Neural progenitor cell (in vitro differentiated cells): ENCODE measurements around the gene MBNL2. TPM values are rescaled to one million over a fixed set of nuclear protein-coding genes. Genes with fewer than 3 reads are reported as not detected.

Experiments used
- DNase-seq: peaks from one replicate; pipeline ENCODE4 v3.0.0-alpha.2; 2016; ENCODE audit warnings: low spot score
- H2AFZ ChIP-seq: fragments of 200-600 bp; sonication (generic); replicated peaks from 2 replicates; pipeline ENCODE4 v1.6.1; 2016; ENCODE audit warnings: antibody characterized with exemption
- H3F3A ChIP-seq: fragments of 200-600 bp; sonication (generic); 2 replicates; pipeline ENCODE4 v1.6.1; 2016; ENCODE audit warnings: antibody characterized with exemption, low read depth
- H3K27ac ChIP-seq: fragments of 200-600 bp; sonication (generic); 2 replicates; pipeline ENCODE4 v1.5.1; 2016; ENCODE audit warnings: mild to moderate bottlenecking
- H3K27me3 ChIP-seq: fragments of 200-600 bp; sonication (generic); 2 replicates; pipeline ENCODE4 v1.6.1; 2016; ENCODE audit warnings: mild to moderate bottlenecking, moderate library complexity
- H3K36me3 ChIP-seq: fragments of 200-600 bp; sonication (generic); 2 replicates; pipeline ENCODE4 v1.5.1; 2016
- H3K4me1 ChIP-seq: fragments of 200-600 bp; sonication (generic); 2 replicates; pipeline ENCODE4 v1.6.1; 2016; ENCODE audit warnings: mixed run types
- H3K4me2 ChIP-seq: fragments of 200-600 bp; sonication (generic); 2 replicates; pipeline ENCODE4 v1.6.1; 2016
- H3K4me3 ChIP-seq: fragments of 200-600 bp; sonication (generic); 2 replicates; pipeline ENCODE4 v1.5.1; 2016
- H3K79me2 ChIP-seq: fragments of 200-600 bp; sonication (generic); 2 replicates; pipeline ENCODE4 v1.6.1; 2016; ENCODE audit warnings: low read depth
- H3K9ac ChIP-seq: fragments of 200-600 bp; sonication (generic); 2 replicates; pipeline ENCODE4 v1.6.1; 2016
- H3K9me3 ChIP-seq: fragments of 200-600 bp; sonication (generic); 2 replicates; pipeline ENCODE4 v1.5.1; 2016; ENCODE audit warnings: low read depth
- H4K20me1 ChIP-seq: fragments of 200-600 bp; sonication (generic); 2 replicates; pipeline ENCODE4 v1.6.1; 2016; ENCODE audit warnings: low read depth
- H3K27ac Mint-ChIP-seq: 3 replicates; pipeline ENCODE4 v1.8.0; 2021; ENCODE audit warnings: mixed read lengths
- H3K27me3 Mint-ChIP-seq: 2 replicates; pipeline ENCODE4 v1.8.0; 2022; ENCODE audit warnings: low read depth, mild to moderate bottlenecking, inconsistent platforms, moderate library complexity, mixed read lengths; ENCODE audit not compliant: insufficient read depth
- H3K36me3 Mint-ChIP-seq: 3 replicates; pipeline ENCODE4 v1.8.0; 2021; ENCODE audit warnings: mixed read lengths
- H3K4me1 Mint-ChIP-seq: 3 replicates; pipeline ENCODE4 v1.8.0; 2021; ENCODE audit warnings: mixed read lengths
- H3K4me3 Mint-ChIP-seq: 3 replicates; pipeline ENCODE4 v1.8.0; 2021; ENCODE audit warnings: mild to moderate bottlenecking, moderate library complexity, mixed read lengths
- H3K9me3 Mint-ChIP-seq: 3 replicates; pipeline ENCODE4 v1.8.0; 2020; ENCODE audit warnings: mixed read lengths
- EZH2 ChIP-seq: fragments of 200-600 bp; sonication (generic); IDR thresholded peaks from 2 replicates; pipeline ENCODE4 v1.6.1; 2017; ENCODE audit warnings: antibody characterized with exemption, mild to moderate bottlenecking, moderate library complexity
- EZH2phosphoT487 ChIP-seq: fragments of 200-600 bp; sonication (generic); IDR thresholded peaks from 2 replicates; pipeline ENCODE4 v1.6.1; 2017; ENCODE audit warnings: antibody characterized with exemption
- total RNA-seq: library from RNA; depleted of rRNA; stranded (reverse); fragments of >200 nt; gene quantifications from 2 replicates; pipeline ENCODE4 v1.2.3, GENCODE V29; 2015; ENCODE audit warnings: low replicate concordance
- TF ChIP-seq, protein P1 (sequence below): fragments of 200-600 bp; sonication (generic); IDR thresholded peaks from 2 replicates; pipeline ENCODE4 v1.5.1; 2017; ENCODE audit warnings: antibody characterized with exemption, mild to moderate bottlenecking

Gene MBNL2
- total RNA-seq, 1 donor from 2014 or later: 19.6 TPM

DNA sequence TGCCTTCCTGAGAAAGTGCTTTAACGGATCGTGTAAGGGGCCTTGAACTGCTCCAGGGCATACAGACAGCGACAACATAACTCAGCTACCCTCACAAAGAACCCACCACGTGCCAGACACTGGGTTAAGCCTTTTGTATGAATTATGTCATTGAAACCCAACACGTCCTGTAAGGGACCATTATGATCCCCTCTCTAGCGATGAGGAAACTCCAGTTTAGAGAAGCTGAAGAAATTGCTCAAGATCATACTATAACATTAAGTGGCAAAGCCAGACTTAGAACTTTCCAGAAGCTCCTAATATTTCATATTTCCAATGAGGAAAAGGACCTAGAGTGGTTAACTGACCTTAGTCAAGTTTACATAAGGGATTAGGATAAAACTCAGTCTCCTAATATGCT is 154.8 kb downstream of the MBNL2 start:
- no peak for DNase-seq
- no peaks in the 10 kb centered on the region for H4K20me1 ChIP-seq
- H3K9ac ChIP-seq: no peak overlapping the region
- TF ChIP-seq, protein P1, sequence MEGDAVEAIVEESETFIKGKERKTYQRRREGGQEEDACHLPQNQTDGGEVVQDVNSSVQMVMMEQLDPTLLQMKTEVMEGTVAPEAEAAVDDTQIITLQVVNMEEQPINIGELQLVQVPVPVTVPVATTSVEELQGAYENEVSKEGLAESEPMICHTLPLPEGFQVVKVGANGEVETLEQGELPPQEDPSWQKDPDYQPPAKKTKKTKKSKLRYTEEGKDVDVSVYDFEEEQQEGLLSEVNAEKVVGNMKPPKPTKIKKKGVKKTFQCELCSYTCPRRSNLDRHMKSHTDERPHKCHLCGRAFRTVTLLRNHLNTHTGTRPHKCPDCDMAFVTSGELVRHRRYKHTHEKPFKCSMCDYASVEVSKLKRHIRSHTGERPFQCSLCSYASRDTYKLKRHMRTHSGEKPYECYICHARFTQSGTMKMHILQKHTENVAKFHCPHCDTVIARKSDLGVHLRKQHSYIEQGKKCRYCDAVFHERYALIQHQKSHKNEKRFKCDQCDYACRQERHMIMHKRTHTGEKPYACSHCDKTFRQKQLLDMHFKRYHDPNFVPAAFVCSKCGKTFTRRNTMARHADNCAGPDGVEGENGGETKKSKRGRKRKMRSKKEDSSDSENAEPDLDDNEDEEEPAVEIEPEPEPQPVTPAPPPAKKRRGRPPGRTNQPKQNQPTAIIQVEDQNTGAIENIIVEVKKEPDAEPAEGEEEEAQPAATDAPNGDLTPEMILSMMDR: no peak
- TF ChIP-seq EZH2phosphoT487: no peak
- TF ChIP-seq EZH2: no peak
- H3K4me3 Mint-ChIP-seq: no peak overlapping the region
- no peaks in the 10 kb centered on the region for H3F3A ChIP-seq
- peaks cover 18% of the 10 kb centered on the region for H3K36me3 Mint-ChIP-seq
- peaks cover 2% of the 10 kb centered on the region for H3K27me3 Mint-ChIP-seq
- no peaks in the 10 kb centered on the region for H3K4me1 ChIP-seq
- no peak overlapping the region for H3K27ac Mint-ChIP-seq
- H3K27me3 ChIP-seq: no peaks in the 10 kb centered on the region
- H3K9me3 ChIP-seq: no peaks in the 10 kb centered on the region
- H3K4me1 Mint-ChIP-seq: peaks cover 3% of the 10 kb centered on the region
- H3K27ac ChIP-seq: no peak overlapping the region
- no peak overlapping the region for H3K4me3 ChIP-seq
- no peak overlapping the region for H2AFZ ChIP-seq
- H3K9me3 Mint-ChIP-seq: no peaks in the 10 kb centered on the region
- H3K79me2 ChIP-seq: no peaks in the 10 kb centered on the region
- H3K4me2 ChIP-seq: no peak overlapping the region
- no peaks in the 10 kb centered on the region for H3K36me3 ChIP-seq

DNA sequence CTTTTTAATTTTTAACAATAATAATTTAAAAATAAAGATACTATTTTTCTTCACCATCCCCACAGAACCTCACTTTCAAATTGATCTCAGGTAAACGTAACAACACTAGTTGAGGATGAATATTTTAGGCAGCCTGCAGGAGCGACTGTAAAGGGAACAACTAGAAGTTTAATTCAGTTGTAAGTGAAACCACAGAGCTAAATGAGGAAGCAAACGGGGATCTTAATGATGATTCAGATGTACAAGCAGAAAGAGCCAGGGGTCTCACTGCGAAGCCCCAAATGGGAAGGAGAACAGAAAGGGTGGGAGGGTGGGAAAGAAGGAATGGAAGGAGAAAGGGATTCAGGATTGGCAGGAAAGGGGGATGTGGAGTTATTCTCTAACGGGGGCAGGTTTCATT is 157.3 kb downstream of the MBNL2 start:
- Histone ChIP-seq H3K4me2 (no peak overlapping the region), H2AFZ (no peak overlapping the region), H3K4me3 (no peak overlapping the region), H3F3A (no peaks in the 10 kb centered on the region), H3K27ac (no peak overlapping the region), H3K36me3 (no peaks in the 10 kb centered on the region), H3K9ac (no peak overlapping the region), H4K20me1 (no peaks in the 10 kb centered on the region), H3K9me3 (no peaks in the 10 kb centered on the region), H3K4me1 (no peaks in the 10 kb centered on the region), H3K79me2 (no peaks in the 10 kb centered on the region), H3K27me3 (no peaks in the 10 kb centered on the region)
- H3K4me1 Mint-ChIP-seq: no peaks in the 10 kb centered on the region
- peaks cover 18% of the 10 kb centered on the region for H3K36me3 Mint-ChIP-seq
- DNase-seq: no peak
- H3K27ac Mint-ChIP-seq: no peak overlapping the region
- no peak for TF ChIP-seq EZH2
- TF ChIP-seq, protein P1: no peak
- no peak for TF ChIP-seq EZH2phosphoT487
- H3K4me3 Mint-ChIP-seq: no peak overlapping the region
- H3K27me3 Mint-ChIP-seq: no peaks in the 10 kb centered on the region
- no peaks in the 10 kb centered on the region for H3K9me3 Mint-ChIP-seq

DNA sequence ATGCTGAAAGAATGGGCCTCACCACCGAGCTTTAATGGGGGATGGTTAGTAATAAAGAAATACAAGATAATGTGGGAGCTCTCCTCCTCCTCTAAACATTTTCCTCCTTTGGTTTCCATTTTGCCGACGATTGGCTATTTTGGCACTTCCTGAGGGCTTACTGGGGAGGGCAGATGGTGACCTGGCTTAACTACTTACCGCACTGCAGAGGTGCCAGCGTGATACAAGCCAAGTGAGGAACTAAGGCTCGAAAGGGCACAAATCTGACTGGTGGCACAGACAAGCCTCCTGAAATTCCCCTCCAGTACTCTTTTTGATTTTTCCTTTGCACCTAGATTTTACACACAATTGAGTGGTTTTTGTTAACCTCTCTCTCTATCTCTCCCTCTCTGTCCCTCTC is 158.6 kb downstream of the MBNL2 start:
- H3K4me3 ChIP-seq: no peak overlapping the region
- no peak for TF ChIP-seq EZH2phosphoT487
- TF ChIP-seq, protein P1: no peak
- no peak for DNase-seq
- no peaks in the 10 kb centered on the region for H3F3A ChIP-seq
- no peaks in the 10 kb centered on the region for H3K79me2 ChIP-seq
- no peaks in the 10 kb centered on the region for H3K27me3 Mint-ChIP-seq
- peaks cover 13% of the 10 kb centered on the region for H3K36me3 Mint-ChIP-seq
- no peak overlapping the region for H3K4me2 ChIP-seq
- H3K9me3 Mint-ChIP-seq: no peaks in the 10 kb centered on the region
- no peaks in the 10 kb centered on the region for H3K27me3 ChIP-seq
- no peaks in the 10 kb centered on the region for H3K36me3 ChIP-seq
- no peaks in the 10 kb centered on the region for H3K4me1 Mint-ChIP-seq
- no peaks in the 10 kb centered on the region for H3K9me3 ChIP-seq
- H3K27ac ChIP-seq: no peak overlapping the region
- H3K27ac Mint-ChIP-seq: no peak overlapping the region
- H2AFZ ChIP-seq: no peak overlapping the region
- H3K4me3 Mint-ChIP-seq: no peak overlapping the region
- H3K9ac ChIP-seq: no peak overlapping the region
- H4K20me1 ChIP-seq: no peaks in the 10 kb centered on the region
- no peaks in the 10 kb centered on the region for H3K4me1 ChIP-seq

DNA sequence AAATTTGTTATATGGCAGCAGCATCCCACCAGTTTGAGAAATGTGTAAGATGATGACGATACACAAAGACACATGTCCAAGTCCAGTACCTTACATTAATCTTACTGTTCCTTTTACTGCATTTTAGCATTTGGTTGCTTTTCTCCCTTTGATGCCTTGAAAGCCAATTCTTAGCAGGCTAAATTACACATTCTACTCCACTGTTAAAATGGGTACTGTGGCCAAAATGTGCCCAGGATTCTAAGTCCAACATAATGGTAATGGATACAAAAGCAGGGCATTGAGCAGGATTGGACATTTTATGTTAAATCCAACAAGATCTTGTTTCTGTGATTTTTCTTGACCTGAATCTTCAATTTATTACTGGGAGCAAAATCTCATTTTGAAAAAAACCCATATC is 159.1 kb downstream of the MBNL2 start:
- TF ChIP-seq EZH2phosphoT487 (no peak), EZH2 (no peak)
- TF ChIP-seq, protein P1: no peak
- Histone ChIP-seq H3K27me3 (no peaks in the 10 kb centered on the region), H3K27ac (no peak overlapping the region), H3K4me2 (no peak overlapping the region), H3K4me1 (no peaks in the 10 kb centered on the region), H3F3A (no peaks in the 10 kb centered on the region), H4K20me1 (no peaks in the 10 kb centered on the region), H3K9me3 (no peaks in the 10 kb centered on the region), H2AFZ (no peak overlapping the region), H3K9ac (no peak overlapping the region), H3K36me3 (no peaks in the 10 kb centered on the region), H3K79me2 (no peaks in the 10 kb centered on the region), H3K4me3 (no peak overlapping the region)
- no peak for DNase-seq
- Mint-ChIP-seq H3K4me1 (no peaks in the 10 kb centered on the region), H3K36me3 (peaks cover 11% of the 10 kb centered on the region), H3K9me3 (no peaks in the 10 kb centered on the region), H3K4me3 (no peak overlapping the region), H3K27me3 (no peaks in the 10 kb centered on the region), H3K27ac (no peak overlapping the region)
